Measurements from ENCODE around the gene EPHB1.

The EPHB1 gene

GRCh38 chr3:135243616-135244015 is 448.6 kb downstream of the EPHB1 start:
- Mint-ChIP-seq H3K36me3 (ENCODE audit: low read depth) (no peaks in the 10 kb centered on the region), H3K4me1 (ENCODE audit: low read depth) (no peaks in the 10 kb centered on the region)

GRCh38 chr3:135246027-135246426 is 451.0 kb downstream of the EPHB1 start:
- Mint-ChIP-seq H3K4me3 (no peak overlapping the region), H3K27me3 (ENCODE audit: low read depth) (no peaks in the 10 kb centered on the region), H3K9me3 (no peaks in the 10 kb centered on the region), H3K36me3 (ENCODE audit: low read depth) (no peaks in the 10 kb centered on the region), H3K27ac (no peak overlapping the region), H3K4me1 (ENCODE audit: low read depth) (no peaks in the 10 kb centered on the region)
- DNase-seq (ENCODE audit: low spot score): no peak

More at GRCh38 chr3:135243616-135244015, 448.6 kb downstream of the EPHB1 start:
- no peak overlapping the region for H3K27ac Mint-ChIP-seq
- no peak overlapping the region for H3K4me3 Mint-ChIP-seq
- no peaks in the 10 kb centered on the region for H3K9me3 Mint-ChIP-seq
- no peaks in the 10 kb centered on the region for H3K27me3 Mint-ChIP-seq (ENCODE audit: low read depth)
- no peak for DNase-seq (ENCODE audit: low spot score)

- no peaks in the 10 kb centered on the region for H3K27me3 Mint-ChIP-seq (ENCODE audit: low read depth)
- H3K27ac Mint-ChIP-seq: no peak overlapping the region
- DNase-seq (ENCODE audit: low spot score): no peak
- no peaks in the 10 kb centered on the region for H3K36me3 Mint-ChIP-seq (ENCODE audit: low read depth)
- H3K4me1 Mint-ChIP-seq (ENCODE audit: low read depth): peaks cover 2% of the 10 kb centered on the region
- H3K4me3 Mint-ChIP-seq: no peak overlapping the region
- no peaks in the 10 kb centered on the region for H3K9me3 Mint-ChIP-seq
Observed at GRCh38 chr3:135248213-135248612, 453.2 kb downstream of the EPHB1 start.

GRCh38 chr3:135249186-135249585 is 454.1 kb downstream of the EPHB1 start:
- no peak for DNase-seq (ENCODE audit: low spot score)
- H3K4me3 Mint-ChIP-seq: no peak overlapping the region
- H3K27me3 Mint-ChIP-seq (ENCODE audit: low read depth): no peaks in the 10 kb centered on the region
- H3K9me3 Mint-ChIP-seq: no peaks in the 10 kb centered on the region
- H3K27ac Mint-ChIP-seq: no peak overlapping the region
- no peaks in the 10 kb centered on the region for H3K36me3 Mint-ChIP-seq (ENCODE audit: low read depth)
- H3K4me1 Mint-ChIP-seq (ENCODE audit: low read depth): peaks cover 2% of the 10 kb centered on the region

- DNase-seq (ENCODE audit: low spot score): no peak
- Mint-ChIP-seq H3K4me3 (no peak overlapping the region), H3K27me3 (ENCODE audit: low read depth) (no peaks in the 10 kb centered on the region), H3K9me3 (no peaks in the 10 kb centered on the region), H3K36me3 (ENCODE audit: low read depth) (no peaks in the 10 kb centered on the region), H3K4me1 (ENCODE audit: low read depth) (no peaks in the 10 kb centered on the region), H3K27ac (no peak overlapping the region)
Observed at GRCh38 chr3:135258916-135259315, 463.9 kb downstream of the EPHB1 start.

GRCh38 chr3:135260025-135260424 is 465.0 kb downstream of the EPHB1 start:
- H3K27me3 Mint-ChIP-seq (ENCODE audit: low read depth): no peaks in the 10 kb centered on the region
- no peak overlapping the region for H3K4me3 Mint-ChIP-seq
- H3K36me3 Mint-ChIP-seq (ENCODE audit: low read depth): no peaks in the 10 kb centered on the region
- no peak for DNase-seq (ENCODE audit: low spot score)
- H3K4me1 Mint-ChIP-seq (ENCODE audit: low read depth): no peaks in the 10 kb centered on the region
- no peak overlapping the region for H3K27ac Mint-ChIP-seq
- H3K9me3 Mint-ChIP-seq: no peaks in the 10 kb centered on the region

- DNase-seq (ENCODE audit: low spot score): no peak
- Mint-ChIP-seq H3K9me3 (no peaks in the 10 kb centered on the region), H3K27ac (no peak overlapping the region), H3K36me3 (ENCODE audit: low read depth) (no peaks in the 10 kb centered on the region), H3K27me3 (ENCODE audit: low read depth) (no peaks in the 10 kb centered on the region), H3K4me1 (ENCODE audit: low read depth) (no peaks in the 10 kb centered on the region), H3K4me3 (no peak overlapping the region)
Observed at GRCh38 chr3:135261214-135261775, 466.2 kb downstream of the EPHB1 start.

- Mint-ChIP-seq H3K4me1 (ENCODE audit: low read depth) (no peaks in the 10 kb centered on the region), H3K27ac (no peak overlapping the region), H3K9me3 (no peaks in the 10 kb centered on the region), H3K4me3 (no peak overlapping the region), H3K36me3 (ENCODE audit: low read depth) (no peaks in the 10 kb centered on the region), H3K27me3 (ENCODE audit: low read depth) (no peaks in the 10 kb centered on the region)
- no peak for DNase-seq (ENCODE audit: low spot score)
Observed at GRCh38 chr3:135261916-135262315, 466.9 kb downstream of the EPHB1 start.

GRCh38 chr3:135262441-135262840 is 467.4 kb downstream of the EPHB1 start:
- Mint-ChIP-seq H3K9me3 (no peaks in the 10 kb centered on the region), H3K36me3 (ENCODE audit: low read depth) (no peaks in the 10 kb centered on the region), H3K27ac (no peak overlapping the region), H3K4me1 (ENCODE audit: low read depth) (no peaks in the 10 kb centered on the region), H3K27me3 (ENCODE audit: low read depth) (no peaks in the 10 kb centered on the region), H3K4me3 (no peak overlapping the region)
- DNase-seq (ENCODE audit: low spot score): no peak

- Mint-ChIP-seq H3K27me3 (ENCODE audit: low read depth) (no peaks in the 10 kb centered on the region), H3K4me3 (no peak overlapping the region), H3K27ac (no peak overlapping the region), H3K9me3 (no peaks in the 10 kb centered on the region), H3K36me3 (ENCODE audit: low read depth) (no peaks in the 10 kb centered on the region), H3K4me1 (ENCODE audit: low read depth) (no peaks in the 10 kb centered on the region)
- no peak for DNase-seq (ENCODE audit: low spot score)
Observed at GRCh38 chr3:135263331-135263730, 468.3 kb downstream of the EPHB1 start.

GRCh38 chr3:135267487-135267886 is 472.4 kb downstream of the EPHB1 start:
- no peaks in the 10 kb centered on the region for H3K27me3 Mint-ChIP-seq (ENCODE audit: low read depth)

GRCh38 chr3:135268941-135269532 is 474.0 kb downstream of the EPHB1 start:
- no peak overlapping the region for H3K4me3 Mint-ChIP-seq

More at GRCh38 chr3:135267487-135267886, 472.4 kb downstream of the EPHB1 start:
- Mint-ChIP-seq H3K4me3 (no peak overlapping the region), H3K9me3 (no peaks in the 10 kb centered on the region), H3K36me3 (ENCODE audit: low read depth) (no peaks in the 10 kb centered on the region), H3K4me1 (ENCODE audit: low read depth) (no peaks in the 10 kb centered on the region), H3K27ac (no peak overlapping the region)
- no peak for DNase-seq (ENCODE audit: low spot score)

GRCh38 chr3:135271177-135272025 is 476.3 kb downstream of the EPHB1 start:
- Mint-ChIP-seq H3K27me3 (ENCODE audit: low read depth) (no peaks in the 10 kb centered on the region), H3K36me3 (ENCODE audit: low read depth) (no peaks in the 10 kb centered on the region), H3K4me1 (ENCODE audit: low read depth) (no peaks in the 10 kb centered on the region), H3K9me3 (no peaks in the 10 kb centered on the region), H3K27ac (no peak overlapping the region), H3K4me3 (no peak overlapping the region)
- DNase-seq (ENCODE audit: low spot score): no peak

More at GRCh38 chr3:135268941-135269532, 474.0 kb downstream of the EPHB1 start:
- no peak overlapping the region for H3K27ac Mint-ChIP-seq
- no peaks in the 10 kb centered on the region for H3K4me1 Mint-ChIP-seq (ENCODE audit: low read depth)
- no peak for DNase-seq (ENCODE audit: low spot score)
- no peaks in the 10 kb centered on the region for H3K9me3 Mint-ChIP-seq
- no peaks in the 10 kb centered on the region for H3K36me3 Mint-ChIP-seq (ENCODE audit: low read depth)
- H3K27me3 Mint-ChIP-seq (ENCODE audit: low read depth): no peaks in the 10 kb centered on the region

GRCh38 chr3:135272026-135272669 is 477.1 kb downstream of the EPHB1 start:
- H3K4me3 Mint-ChIP-seq: no peak overlapping the region
- no peak for DNase-seq (ENCODE audit: low spot score)
- H3K36me3 Mint-ChIP-seq (ENCODE audit: low read depth): no peaks in the 10 kb centered on the region
- no peak overlapping the region for H3K27ac Mint-ChIP-seq
- no peaks in the 10 kb centered on the region for H3K9me3 Mint-ChIP-seq
- no peaks in the 10 kb centered on the region for H3K27me3 Mint-ChIP-seq (ENCODE audit: low read depth)
- no peaks in the 10 kb centered on the region for H3K4me1 Mint-ChIP-seq (ENCODE audit: low read depth)

All from T-helper 2 cell treated with Interferon-gamma antibody and Interleukin-4, amounts not matched to agents 5 μg/mL and 100 μg/mL, for 36 hours (primary cell).